Heart left ventricle (tissue), 16 donors: Measurements from ENCODE around the gene ATP8A1. TPM values are rescaled to one million over a fixed set of nuclear protein-coding genes. Genes with fewer than 3 reads are reported as not detected.
A peak's percentile ranks its signal among the peaks of the same experiment; 100 is the strongest.

Experiments used
- ATAC-seq, 4 donors: fragments of 200-7000 bp; cut with Tn5 transposase; one replicate each; pipeline ENCODE4 v1.9.1; 2020 to 2022; ENCODE audit warnings: moderate library complexity in 4 of 4, mild to moderate bottlenecking in 3 of 4, moderate number of reproducible peaks in 1 of 4
- DNase-seq, 5 donors: peaks; one replicate each; pipeline ENCODE4 v3.0.0-alpha.2; 2020
- H3K27ac ChIP-seq, 12 donors: fragments of 200-600 bp; sonication (generic) in 4 of 12; one replicate each; pipeline versions ENCODE4 v1.5.0 to v1.8.0; 2016 to 2022; ENCODE audit warnings: mild to moderate bottlenecking in 2 of 12
- H3K27me3 ChIP-seq, 9 donors: fragments of 200-600 bp; sonication (generic) in 2 of 9; one replicate each; pipeline versions ENCODE4 v1.5.1 to v1.8.0; 2016 to 2022; ENCODE audit warnings: mild to moderate bottlenecking in 3 of 9
- H3K36me3 ChIP-seq, 9 donors: fragments of 200-600 bp; sonication (generic) in 2 of 9; one replicate each; pipeline versions ENCODE4 v1.5.0 to v1.8.0; 2018 to 2022; ENCODE audit warnings: mild to moderate bottlenecking in 2 of 9
- H3K4me1 ChIP-seq, 12 donors: fragments of 200-600 bp; sonication (generic) in 4 of 12; one replicate each; pipeline versions ENCODE4 v1.5.0 to v1.8.0; 2016 to 2022; ENCODE audit warnings: mild to moderate bottlenecking in 3 of 12
- H3K4me3 ChIP-seq, 12 donors: fragments of 200-600 bp; sonication (generic) in 4 of 12; one replicate each; pipeline versions ENCODE4 v1.5.0 to v1.8.0; 2017 to 2022; ENCODE audit warnings: mild to moderate bottlenecking in 9 of 12, moderate library complexity in 4 of 12
- H3K9me3 ChIP-seq, 12 donors: fragments of 200-600 bp; sonication (generic) in 4 of 12; one replicate each; pipeline versions ENCODE4 v1.5.0 to v1.8.0; 2016 to 2022; ENCODE audit warnings: mild to moderate bottlenecking in 1 of 12
- CTCF ChIP-seq, 12 donors: fragments of 200-600 bp; sonication (generic) in 4 of 12; IDR thresholded peaks; one replicate each; pipeline versions ENCODE4 v1.5.0 to v1.8.0; 2018 to 2022; ENCODE audit warnings: antibody characterized with exemption in 12 of 12, mild to moderate bottlenecking in 5 of 12
- POLR2A ChIP-seq, 2 donors: fragments of 450-650 bp; IDR thresholded peaks; one replicate each; pipeline ENCODE4 v1.6.1; 2017; ENCODE audit warnings: antibody characterized with exemption in 2 of 2, mild to moderate bottlenecking in 2 of 2, moderate library complexity in 2 of 2
- WGBS, 4 donors: extraction: QIAGEN DNeasy Blood & Tissue Kit in 2 of 4; methylation state at CpG; one replicate each; pipeline versions ENCODE4 v1.1.5 to v1.1.7; 2013 to 2018; 5-methylcytosine and 5-hydroxymethylcytosine counted together
- intact Hi-C, 10 donors: fragments of 100-400 bp; cut with DNase I; formaldehyde crosslinking; loops; one replicate each; pipeline versions ENCODE4 v1.11.1 to v1.14.2; 2022
- polyA plus RNA-seq, 2 donors: library from polyadenylated mRNA; stranded (reverse); fragments of 200-250 nt; gene quantifications; one replicate each; pipeline ENCODE4 v1.2.3, GENCODE V29; 2013
- total RNA-seq, 9 donors: library from RNA; depleted of rRNA in 2 of 9; stranded (reverse); fragments of >200 nt in 2 of 9; fragmentation: NEBNext Ultra II Directional in 3 of 9; extraction: Animal tissue kit (Norgen Biotek cat#: 25700) in 3 of 9; gene quantifications; one replicate each; pipeline versions ENCODE4 v1.1.0 to v1.2.4, GENCODE V29; 2016 to 2023
- donor health status: ischemic (EF 13 %, LVEDD 7.1; RV severe dilation, severe dysfunction).
- donor health status: healthy with polysubstance abuse.
- donor health status: DM: no; HTN: yes; CAD: no.
- donor health status: DM: no; HTN: no; CAD: no.
- donor health status: ischemic (EF 25% LVEDD 6.9; RV normal size, moderate dysfunction).
- donor health status: ischemic (EF 25% LVEDD 5.7; RV mildly dilated, moderate dysfunction).
- donor health status: healthy.
- donor health status: DM: yes; HTN: yes; CAD: no.
- donor health status: ischemic (EF 35%, LVEDD 5.7; RV mildly dilated, moderate dysfunction).
- donor health status: nonischemic (EF 11% LVEDD 7.7; RV severe dilation, severe dysfunction).
- donor health status: DM: yes; HTN: yes; CAD: no.
- donor health status: PGD.
- donor health status: ischemic (EF 29% LVEDD 5.4; RV normal size, mild dysfunction).
- donor health status: nonischemic (EF 23%, LVEDD 6.1; RV moderate dilation, normal function).

The ATP8A1 gene
- total and polyA plus RNA-seq, 11 donors, result 4.6 to 29.7 (median 16.2) TPM

GRCh38 chr4:42637104-42637503 is 19.8 kb downstream of the ATP8A1 start:
- ATAC-seq, result no peak

GRCh38 chr4:42636645-42636949 is 20.3 kb downstream of the ATP8A1 start:
- no peak for ATAC-seq

More at GRCh38 chr4:42637104-42637503, 19.8 kb downstream of the ATP8A1 start:
- 87 to 97% (median 92%) methylated on average over 3 of the region's 3 CpGs for whole genome bisulfite sequencing, 4 donors
- H3K27me3 ChIP-seq, result no peaks in the 10 kb centered on the region
- intact Hi-C loops, result no loop called here
- no peak overlapping the region for H3K27ac ChIP-seq
- H3K36me3 ChIP-seq, result no peaks in the 10 kb centered on the region
- TF ChIP-seq CTCF (IDR thresholded peaks at IDR 0.05) (no peak), POLR2A (IDR thresholded peaks at IDR 0.05) (no peak)
- no peak for DNase-seq
- peaks cover 0 to 47% (median 16%) of the 10 kb centered on the region in 12 donors for H3K4me1 ChIP-seq
- no peaks in the 10 kb centered on the region for H3K9me3 ChIP-seq
- no peak overlapping the region for H3K4me3 ChIP-seq

GRCh38 chr4:42633605-42634388 is 23.1 kb downstream of the ATP8A1 start:
- intact Hi-C loops, result no loop called here
- Histone ChIP-seq H3K9me3 (no peaks in the 10 kb centered on the region), H3K4me3 (no peak overlapping the region), H3K27ac (peak overlapping the region in 1 of 12 donors; percentile 7), H3K27me3 (no peaks in the 10 kb centered on the region), H3K36me3 (no peaks in the 10 kb centered on the region), H3K4me1 (peaks cover 0 to 35% (median 17%) of the 10 kb centered on the region in 12 donors)
- DNase-seq (no peak), ATAC-seq (peak in 2 of 4 donors; percentile 36 to 41)
- no peak for TF ChIP-seq POLR2A (IDR thresholded peaks at IDR 0.05)
- no peak for TF ChIP-seq CTCF (IDR thresholded peaks at IDR 0.05)
- 43 to 47% (median 45%) methylated on average over 5 of the region's 5 CpGs for WGBS, 4 donors

More at GRCh38 chr4:42636645-42636949, 20.3 kb downstream of the ATP8A1 start:
- Histone ChIP-seq H3K27me3 (no peaks in the 10 kb centered on the region), H3K27ac (no peak overlapping the region), H3K4me3 (no peak overlapping the region), H3K9me3 (no peaks in the 10 kb centered on the region), H3K4me1 (peaks cover 0 to 42% (median 16%) of the 10 kb centered on the region in 12 donors), H3K36me3 (no peaks in the 10 kb centered on the region)
- WGBS, 4 donors, result 80 to 90% (median 82%) methylated on average over 3 of the region's 3 CpGs
- no peak for DNase-seq
- TF ChIP-seq CTCF (IDR thresholded peaks at IDR 0.05) (no peak), POLR2A (IDR thresholded peaks at IDR 0.05) (no peak)
- intact Hi-C loops, result no loop called here

- DNase-seq (no peak), ATAC-seq (no peak)
- no peak for TF ChIP-seq POLR2A (IDR thresholded peaks at IDR 0.05)
- TF ChIP-seq CTCF (IDR thresholded peaks at IDR 0.05), result no peak
- intact Hi-C loops, result no loop called here
- Histone ChIP-seq H3K27ac (no peak overlapping the region), H3K4me3 (no peak overlapping the region), H3K27me3 (no peaks in the 10 kb centered on the region), H3K9me3 (no peaks in the 10 kb centered on the region), H3K36me3 (no peaks in the 10 kb centered on the region), H3K4me1 (peaks cover 0 to 38% (median 20%) of the 10 kb centered on the region in 12 donors)
- WGBS, 4 donors, result 68 to 71% (median 70%) methylated on average over 3 of the region's 3 CpGs
These were observed 24.1 kb downstream of the ATP8A1 start for GRCh38 chr4:42632653-42633382.
